Stimulated activated naive CD8-positive, alpha-beta T cell treated with anti-CD3 and anti-CD28 coated beads, Interleukin-15, amount 100 ng/mL, for 72 hours (primary cell): ENCODE measurements around the gene USP36.
A peak's percentile ranks its signal among the peaks of the same experiment; 100 is the strongest.
"Not testable (repeated sequence)": the region's sequence is repeated elsewhere in the genome, so short reads cannot be mapped to it uniquely, and the experiment has no call there.

Experiments used
- ATAC-seq: fragments of 150-1000 bp; cut with Tn5 transposase; 2 replicates; pipeline ENCODE4 v1.10.0; 2021; ENCODE audit warnings: mild to moderate bottlenecking, moderate library complexity
- DNase-seq, 2 donors: peaks; one replicate each; pipeline ENCODE4 v3.0.0; 2021 to 2022
- H3K27ac Mint-ChIP-seq, 2 donors: one replicate each; pipeline ENCODE4 v1.8.0; 2022; ENCODE audit warnings: mild to moderate bottlenecking in 2 of 2, mixed read lengths in 2 of 2, moderate library complexity in 2 of 2
- H3K27me3 Mint-ChIP-seq: one replicate; pipeline ENCODE4 v1.8.0; 2022; ENCODE audit warnings: mixed read lengths
- H3K4me1 Mint-ChIP-seq: one replicate; pipeline ENCODE4 v1.8.0; 2022; ENCODE audit warnings: mild to moderate bottlenecking, mixed read lengths
- H3K4me3 Mint-ChIP-seq, 2 donors: one replicate each; pipeline ENCODE4 v1.8.0; 2022; ENCODE audit warnings: mild to moderate bottlenecking in 2 of 2, mixed read lengths in 2 of 2, moderate library complexity in 1 of 2
- H3K9me3 Mint-ChIP-seq, 2 donors: one replicate each; pipeline ENCODE4 v1.8.0; 2022; ENCODE audit warnings: mixed read lengths in 2 of 2

The USP36 gene

DNA sequence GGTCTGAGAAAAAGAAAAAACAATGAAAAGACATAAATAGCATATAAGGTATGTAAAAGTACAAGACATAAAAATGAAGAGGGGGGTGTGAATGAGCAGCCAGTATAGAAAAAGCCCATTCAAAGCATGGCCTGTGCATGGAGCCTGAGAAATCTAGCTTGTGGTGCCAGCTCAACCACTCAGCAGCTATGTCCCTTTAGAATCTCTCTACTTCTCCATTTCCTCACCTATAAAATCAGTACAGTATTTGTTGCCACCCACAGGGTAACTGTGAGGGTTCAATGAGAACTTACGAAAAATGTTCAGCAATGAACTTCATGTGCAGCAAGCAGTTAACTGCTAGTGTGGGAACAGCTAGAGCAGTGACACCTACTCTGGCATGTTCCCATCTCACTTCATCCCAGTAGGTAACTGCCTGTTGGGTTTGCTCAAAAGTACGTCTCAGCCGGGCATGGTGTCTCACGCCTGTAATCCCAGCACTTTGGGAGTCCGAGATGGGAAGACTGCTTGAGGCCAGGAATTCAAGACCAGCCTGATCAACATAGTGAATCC is 73.8 kb downstream of the USP36 start:
- DNase-seq (no peak), ATAC-seq (peak; percentile 34)
- Mint-ChIP-seq H3K4me3 (no peak overlapping the region), H3K27me3 (no peaks in the 10 kb centered on the region), H3K9me3 (no peaks in the 10 kb centered on the region), H3K4me1 (peaks cover 54% of the 10 kb centered on the region), H3K27ac (no peak overlapping the region)

DNA sequence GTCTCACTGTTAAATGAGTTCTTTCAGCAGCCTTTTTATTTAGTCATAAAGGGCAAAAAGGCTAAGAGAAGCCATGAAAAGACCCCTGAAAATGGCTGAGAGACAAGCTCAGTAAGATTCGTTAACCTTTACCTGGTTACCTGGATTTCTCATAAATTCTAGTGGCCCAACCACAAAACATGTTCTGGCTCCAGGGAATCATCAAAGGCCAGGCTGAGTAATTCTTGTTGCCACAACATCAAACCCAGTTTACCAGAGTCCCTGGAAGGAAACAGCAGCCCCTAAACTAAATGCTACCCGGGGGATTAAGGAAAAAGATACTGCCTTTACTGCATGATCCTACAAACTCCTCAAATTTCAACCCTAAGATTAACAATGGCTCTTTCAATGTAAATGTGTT is 74.4 kb downstream of the USP36 start:
- H3K27ac Mint-ChIP-seq = peak overlapping the region in 1 of 2 donors; percentile 22
- H3K9me3 Mint-ChIP-seq = no peaks in the 10 kb centered on the region
- DNase-seq (no peak), ATAC-seq (no peak)
- H3K27me3 Mint-ChIP-seq = no peaks in the 10 kb centered on the region
- H3K4me3 Mint-ChIP-seq = no peak overlapping the region
- H3K4me1 Mint-ChIP-seq = peaks cover 54% of the 10 kb centered on the region

DNA sequence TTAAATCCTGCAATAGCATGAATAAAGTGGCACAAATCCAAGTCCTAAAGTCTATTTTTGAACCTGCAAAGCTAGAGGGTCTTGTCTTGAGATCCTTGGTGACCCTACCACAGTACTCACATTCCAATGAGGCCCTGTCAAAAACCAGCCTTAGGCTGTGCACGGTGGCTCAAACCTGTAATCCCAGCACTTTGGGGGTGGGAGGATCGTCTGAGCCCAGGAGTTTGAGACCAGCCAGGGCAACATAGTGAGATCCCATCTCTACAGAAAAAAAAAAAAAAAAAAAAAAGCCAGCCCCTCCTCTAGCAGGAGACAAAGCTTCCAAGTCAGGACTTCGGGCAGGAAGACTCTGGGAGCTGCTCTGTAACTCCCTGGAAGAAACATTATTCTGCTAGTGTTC is 74.8 kb downstream of the USP36 start:
- peaks cover 54% of the 10 kb centered on the region for H3K4me1 Mint-ChIP-seq
- no peaks in the 10 kb centered on the region for H3K27me3 Mint-ChIP-seq
- no peaks in the 10 kb centered on the region for H3K9me3 Mint-ChIP-seq
- H3K27ac Mint-ChIP-seq = peak overlapping the region in 1 of 2 donors; percentile 55
- H3K4me3 Mint-ChIP-seq = no peak overlapping the region
- no peak for ATAC-seq
- DNase-seq = no peak

DNA sequence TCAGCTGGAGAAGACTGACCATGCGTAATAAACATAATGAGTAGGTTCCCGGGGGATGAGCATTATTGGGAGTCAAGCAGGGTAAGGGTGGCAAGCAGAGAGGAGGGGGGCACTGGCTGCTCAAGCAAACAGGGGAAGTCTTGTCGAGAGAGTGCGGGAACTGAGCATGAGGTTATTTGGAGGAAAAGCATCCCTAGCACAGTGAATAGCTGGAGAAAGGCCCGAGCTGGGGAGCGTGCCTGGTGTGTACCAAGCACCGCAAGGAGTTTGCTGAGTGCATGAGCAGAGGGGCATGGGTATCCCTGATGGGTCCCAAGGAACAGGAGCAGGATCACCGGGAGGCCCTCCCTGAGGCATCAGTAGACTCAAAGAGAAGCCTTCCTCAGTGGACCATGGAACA is 75.7 kb downstream of the USP36 start:
- Mint-ChIP-seq H3K27me3 (no peaks in the 10 kb centered on the region), H3K4me3 (peak overlapping the region; percentile 51 to 64), H3K9me3 (no peaks in the 10 kb centered on the region), H3K4me1 (peaks cover 56% of the 10 kb centered on the region), H3K27ac (peak overlapping the region; percentile 29 to 87)
- DNase-seq (no peak), ATAC-seq (no peak)

DNA sequence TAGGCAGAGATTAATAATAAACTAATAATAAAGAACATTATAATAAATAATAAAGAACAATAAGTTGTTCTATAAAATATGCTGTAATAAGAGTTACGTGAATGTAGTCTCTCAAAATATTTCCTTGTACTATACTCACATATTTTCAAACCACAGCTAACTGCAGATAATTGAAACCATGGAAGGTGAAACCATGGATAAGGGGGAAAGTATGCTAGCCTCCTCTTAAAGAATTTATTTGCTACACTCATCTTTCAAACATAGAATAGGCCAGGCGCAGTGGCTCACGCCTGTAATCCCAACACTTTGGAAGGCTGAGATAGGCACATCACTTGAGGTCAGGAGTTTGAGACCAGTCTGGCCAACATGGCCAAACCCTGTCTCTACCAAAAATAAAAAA is 77.1 kb downstream of the USP36 start:
- ATAC-seq = no peak
- Mint-ChIP-seq H3K4me3 (no peak overlapping the region), H3K27ac (peak overlapping the region in 1 of 2 donors; percentile 28), H3K9me3 (no peaks in the 10 kb centered on the region), H3K4me1 (peaks cover 69% of the 10 kb centered on the region), H3K27me3 (no peaks in the 10 kb centered on the region)
- DNase-seq = no peak

DNA sequence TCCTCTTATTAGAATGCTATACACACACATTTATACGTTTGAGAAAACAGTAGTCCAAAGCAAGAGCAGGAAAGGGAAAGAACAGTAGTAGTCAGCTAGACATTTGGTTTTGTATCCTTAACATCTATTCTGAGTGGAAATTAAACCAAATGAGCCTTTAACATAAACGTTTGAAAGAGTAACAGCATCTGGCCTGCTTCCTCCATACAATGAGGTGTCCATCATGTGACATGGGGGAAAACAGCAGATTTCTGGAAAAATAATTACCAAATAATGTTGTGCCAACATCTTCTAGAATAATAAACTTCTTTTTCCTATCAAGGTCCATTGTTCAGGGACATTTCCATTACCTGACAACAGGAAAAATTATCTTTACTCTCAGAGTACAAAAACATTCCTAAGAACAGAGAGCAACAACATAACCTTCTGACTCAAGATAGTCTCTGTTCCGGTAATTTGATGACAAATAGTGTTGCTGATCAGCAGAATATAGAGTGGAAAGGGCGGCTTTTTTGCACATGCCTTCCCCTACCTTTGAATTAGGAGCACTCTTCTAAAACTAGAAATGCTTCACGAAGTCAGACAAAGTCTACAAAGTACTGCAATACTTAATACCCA is 78.7 kb downstream of the USP36 start:
- no peak for DNase-seq
- Mint-ChIP-seq H3K4me1 (peaks cover 86% of the 10 kb centered on the region), H3K27ac (peak overlapping the region in 1 of 2 donors; percentile 87), H3K27me3 (no peaks in the 10 kb centered on the region), H3K4me3 (peak overlapping the region in 1 of 2 donors; percentile 58), H3K9me3 (no peaks in the 10 kb centered on the region)
- no peak for ATAC-seq

DNA sequence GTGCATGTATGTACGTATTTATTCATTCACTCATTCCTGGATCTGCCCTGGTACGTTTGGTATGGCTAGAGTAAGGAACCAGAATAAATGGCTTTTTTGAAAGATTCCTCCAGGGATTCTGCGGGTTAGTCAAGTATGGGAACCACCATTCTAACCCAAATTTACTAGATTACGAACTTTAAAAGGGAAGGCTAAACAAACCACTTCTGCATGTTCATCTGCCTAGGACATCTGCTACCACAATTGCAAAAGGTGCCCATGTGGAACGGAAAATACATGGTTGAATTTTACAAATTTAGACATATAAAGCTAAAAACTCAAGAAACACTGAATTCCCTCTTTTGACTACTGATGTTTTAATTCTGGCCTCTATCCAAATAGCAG is 80.7 kb downstream of the USP36 start:
- Mint-ChIP-seq H3K4me3 (peak overlapping the region; percentile 79 to 80), H3K9me3 (no peaks in the 10 kb centered on the region), H3K27me3 (no peaks in the 10 kb centered on the region), H3K27ac (peak overlapping the region; percentile 48 to 98), H3K4me1 (peaks cover 92% of the 10 kb centered on the region)
- DNase-seq (no peak), ATAC-seq (no peak)

DNA sequence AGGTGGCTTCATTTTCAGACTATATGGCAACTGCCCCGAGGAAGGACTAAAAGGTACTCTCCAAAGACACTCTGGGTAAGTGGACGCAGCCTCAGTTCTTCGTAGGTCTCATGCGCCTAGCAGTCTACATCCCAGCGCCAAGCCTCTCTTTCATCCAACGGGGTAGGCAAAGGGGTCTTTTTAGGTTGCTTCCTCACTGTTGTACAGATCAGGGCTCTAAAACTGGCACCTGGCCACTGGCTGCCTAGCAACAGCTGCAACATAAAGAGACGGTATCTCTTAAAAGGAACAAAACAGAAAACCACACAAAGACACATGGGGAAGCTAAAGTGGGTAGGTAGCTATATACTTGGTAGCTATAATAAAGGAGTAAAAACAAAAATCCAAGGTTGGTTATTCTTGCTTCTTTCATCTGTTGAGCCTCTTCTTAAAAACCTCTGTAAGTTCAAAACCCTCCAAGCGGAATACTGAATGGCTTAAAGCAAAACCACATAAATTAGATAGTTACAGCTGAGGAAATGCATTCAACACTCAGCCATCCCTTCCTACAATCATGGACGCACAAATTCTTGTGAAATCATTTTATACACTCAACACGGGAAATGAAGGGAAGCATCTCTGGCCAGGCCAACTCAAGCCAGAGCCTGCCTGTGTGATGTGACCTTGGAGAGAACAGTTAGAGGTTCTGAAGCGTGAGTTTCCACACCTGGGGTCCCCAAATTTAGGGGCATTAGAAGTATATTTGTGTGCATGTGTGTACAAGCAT is 81.2 kb downstream of the USP36 start:
- H3K9me3 Mint-ChIP-seq = no peaks in the 10 kb centered on the region
- peaks cover 88% of the 10 kb centered on the region for H3K4me1 Mint-ChIP-seq

DNA sequence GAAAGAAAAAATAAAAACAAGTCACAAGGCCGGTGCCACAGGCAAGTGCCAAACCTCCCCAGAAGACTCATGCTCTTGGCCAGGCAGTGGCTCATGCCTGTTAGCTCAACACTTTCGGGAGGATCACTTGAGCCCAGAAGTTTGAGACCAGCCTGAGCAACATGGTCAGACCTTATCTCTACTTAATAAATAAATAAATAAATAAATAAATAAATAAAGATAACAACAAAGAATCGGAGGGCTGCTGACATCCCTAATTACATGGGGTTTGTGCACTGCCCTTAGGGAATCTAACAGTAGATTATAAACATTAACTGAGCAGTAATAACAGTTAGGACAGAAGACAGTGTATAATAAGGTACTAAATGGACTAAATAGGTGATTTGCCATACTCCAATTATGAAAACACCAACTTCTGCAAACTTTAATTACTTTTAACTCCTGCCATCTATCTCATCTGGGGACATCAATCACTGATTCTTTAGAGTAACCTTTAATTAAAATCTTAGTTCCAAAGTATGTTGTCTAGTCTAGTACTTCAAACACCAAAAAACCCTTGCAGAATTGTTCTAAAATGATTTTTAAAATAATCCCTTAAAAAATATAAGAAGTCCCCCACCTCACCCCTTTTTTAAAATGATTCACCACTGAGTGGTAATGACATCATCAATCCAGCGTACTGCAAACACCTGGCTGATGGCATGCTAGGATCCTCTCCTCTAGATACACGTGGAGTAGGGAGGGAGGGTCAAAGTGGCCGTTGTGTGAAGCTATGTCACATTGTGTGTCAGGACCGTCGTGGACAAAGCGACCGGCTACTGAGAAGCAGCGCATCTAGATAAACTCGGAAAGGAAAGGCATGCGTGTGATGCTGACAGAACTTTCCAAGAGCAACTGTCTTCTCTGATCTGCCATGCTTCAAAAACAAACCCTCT is 87.0 kb downstream of the USP36 start:
- DNase-seq (peak in 1 of 2 donors; percentile 57), ATAC-seq (peak; percentile 77)
- Mint-ChIP-seq H3K27me3 (no peaks in the 10 kb centered on the region), H3K27ac (peak overlapping the region; percentile 85 to 93), H3K4me3 (peak overlapping the region; percentile 52 to 67), H3K4me1 (peaks cover 90% of the 10 kb centered on the region), H3K9me3 (no peaks in the 10 kb centered on the region)

More for the DNA sequence above, 81.2 kb downstream of the USP36 start:
- DNase-seq = peak in 1 of 2 donors; percentile 74
- Mint-ChIP-seq H3K4me3 (peak overlapping the region; percentile 79 to 80), H3K27me3 (no peaks in the 10 kb centered on the region), H3K27ac (peak overlapping the region; percentile 93 to 98)
- ATAC-seq = peak; percentile 91

DNA sequence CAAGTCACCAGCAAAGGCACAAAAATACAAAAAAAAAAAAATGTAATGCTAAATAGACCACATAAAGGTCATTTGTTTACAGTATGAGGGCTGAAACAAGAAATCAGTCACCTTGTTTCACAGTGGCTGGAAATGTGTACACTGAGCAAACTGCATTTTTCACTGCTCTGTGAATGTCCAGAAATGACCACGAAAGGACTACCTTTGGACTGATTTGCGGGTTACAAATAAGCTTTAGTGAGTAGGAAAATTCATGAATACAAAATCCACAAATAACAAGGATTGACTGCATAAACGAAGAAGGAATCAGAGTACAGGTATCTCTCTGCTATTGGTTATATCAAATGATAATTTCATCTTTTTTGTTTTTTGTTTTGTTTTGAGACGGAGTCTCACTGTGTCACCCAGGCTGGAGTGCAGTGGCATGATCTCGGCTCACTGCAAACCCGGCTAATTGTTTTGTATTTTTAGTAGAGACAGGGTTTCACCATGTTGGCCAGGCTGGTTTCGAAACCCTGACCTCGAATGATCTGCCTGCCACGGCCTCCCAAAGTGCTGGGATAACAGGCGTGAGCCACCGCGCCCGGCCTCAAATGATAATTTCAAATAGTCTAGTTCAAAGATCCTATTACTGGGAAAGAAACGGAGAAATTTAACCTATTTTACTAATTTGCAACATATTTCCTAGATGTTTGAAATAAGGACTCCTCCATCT is 89.0 kb downstream of the USP36 start:
- DNase-seq (no peak), ATAC-seq (no peak)
- peak overlapping the region in 1 of 2 donors; percentile 62 for H3K27ac Mint-ChIP-seq
- H3K27me3 Mint-ChIP-seq = no peaks in the 10 kb centered on the region
- H3K4me1 Mint-ChIP-seq = peaks cover 90% of the 10 kb centered on the region
- H3K4me3 Mint-ChIP-seq = peak overlapping the region; percentile 47 to 67
- no peaks in the 10 kb centered on the region for H3K9me3 Mint-ChIP-seq

DNA sequence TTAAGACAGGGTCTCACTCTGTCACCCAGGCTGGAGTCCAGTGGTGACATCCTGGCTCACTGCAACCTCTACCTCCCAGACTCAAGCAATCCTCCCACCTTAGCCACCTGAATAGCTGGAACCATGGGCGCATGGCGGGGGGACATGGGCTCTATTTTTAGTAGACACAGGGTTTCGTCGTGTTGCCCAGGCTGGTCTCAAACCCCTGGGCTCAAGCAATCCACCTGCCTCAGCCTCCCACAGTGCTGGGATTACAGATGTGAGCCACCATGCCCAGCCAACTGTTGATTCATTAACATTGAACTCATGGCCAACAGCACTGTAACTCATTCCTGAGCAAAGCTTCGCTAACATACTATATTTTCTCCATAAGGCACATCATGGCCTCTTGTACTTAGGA is 89.6 kb downstream of the USP36 start:
- not testable (repeated sequence) for ATAC-seq, H3K27me3 Mint-ChIP-seq, DNase-seq, H3K9me3 Mint-ChIP-seq
- H3K4me1 Mint-ChIP-seq = peaks cover 92% of the 10 kb centered on the region
- peak overlapping the region in 1 of 2 donors; percentile 7 for H3K27ac Mint-ChIP-seq
- peak overlapping the region; percentile 34 to 67 for H3K4me3 Mint-ChIP-seq

DNA sequence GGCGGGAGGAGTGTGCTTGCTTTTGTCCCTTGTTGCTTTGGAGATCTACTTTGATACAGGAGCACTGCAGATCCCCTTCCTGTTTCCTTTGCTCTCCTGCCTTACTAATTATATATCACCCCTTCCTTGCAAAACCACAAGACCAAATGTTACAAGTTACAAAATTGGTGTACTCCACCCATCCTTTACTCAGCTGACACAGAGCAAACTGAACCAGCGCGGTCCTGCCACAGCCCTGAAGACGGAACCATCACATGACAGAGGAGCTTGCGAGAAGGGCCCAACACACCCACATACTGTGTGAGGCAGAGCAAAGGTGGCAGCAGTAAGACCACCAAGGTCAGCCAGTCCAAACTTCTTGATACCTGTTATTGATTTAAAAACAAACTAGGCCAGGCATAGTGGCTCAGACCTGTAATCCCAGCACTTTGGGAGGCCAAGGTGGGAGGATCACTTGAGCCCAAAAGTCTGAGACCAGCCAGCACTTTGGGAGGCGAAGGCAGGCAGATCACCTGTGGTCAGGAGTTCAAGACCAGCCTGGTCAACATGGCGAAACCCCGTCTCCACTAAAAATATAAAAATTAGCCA is 91.8 kb downstream of the USP36 start:
- H3K9me3 Mint-ChIP-seq = no peaks in the 10 kb centered on the region
- DNase-seq (peak; percentile 61 to 81), ATAC-seq (peak; percentile 92)
- peak overlapping the region; percentile 86 to 97 for H3K27ac Mint-ChIP-seq
- peak overlapping the region; percentile 73 to 75 for H3K4me3 Mint-ChIP-seq
- peaks cover 99% of the 10 kb centered on the region for H3K4me1 Mint-ChIP-seq
- no peaks in the 10 kb centered on the region for H3K27me3 Mint-ChIP-seq

DNA sequence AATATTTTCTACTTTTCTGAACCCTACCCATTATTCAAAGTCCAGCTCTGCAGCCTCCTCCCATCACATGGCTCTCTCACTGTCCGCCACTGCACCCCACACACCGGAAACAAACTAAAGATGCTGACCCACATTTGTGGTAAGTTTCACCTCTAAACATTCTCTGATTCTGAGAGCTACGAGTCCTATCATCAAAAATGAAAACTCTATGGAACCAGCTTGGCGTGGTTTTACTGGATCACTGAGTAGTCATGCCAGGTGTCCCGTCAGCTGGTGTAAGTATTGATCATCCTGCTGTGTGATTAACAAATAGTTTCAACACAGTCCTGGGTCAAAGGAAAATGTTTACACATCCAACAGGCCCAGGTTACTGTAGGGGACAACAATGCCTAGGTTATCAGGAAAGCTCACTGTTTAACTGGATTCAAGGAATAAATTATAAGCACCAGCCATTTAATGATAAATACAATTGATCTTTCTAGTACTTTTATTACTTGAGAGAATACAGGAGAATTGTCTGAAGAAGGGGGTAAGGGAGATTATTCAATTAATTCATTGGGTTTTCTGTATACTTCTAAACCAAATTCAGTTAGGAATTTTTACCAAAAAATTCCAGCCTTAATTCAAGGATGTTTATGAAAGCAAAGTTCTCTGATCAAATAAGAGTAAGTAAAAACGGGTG is 92.4 kb downstream of the USP36 start:
- peak overlapping the region; percentile 73 to 75 for H3K4me3 Mint-ChIP-seq
- no peaks in the 10 kb centered on the region for H3K9me3 Mint-ChIP-seq
- peak overlapping the region; percentile 86 to 97 for H3K27ac Mint-ChIP-seq
- DNase-seq = peak; percentile 39 to 66
- no peaks in the 10 kb centered on the region for H3K27me3 Mint-ChIP-seq
- ATAC-seq = peak; percentile 73
- H3K4me1 Mint-ChIP-seq = peaks cover 100% of the 10 kb centered on the region

DNA sequence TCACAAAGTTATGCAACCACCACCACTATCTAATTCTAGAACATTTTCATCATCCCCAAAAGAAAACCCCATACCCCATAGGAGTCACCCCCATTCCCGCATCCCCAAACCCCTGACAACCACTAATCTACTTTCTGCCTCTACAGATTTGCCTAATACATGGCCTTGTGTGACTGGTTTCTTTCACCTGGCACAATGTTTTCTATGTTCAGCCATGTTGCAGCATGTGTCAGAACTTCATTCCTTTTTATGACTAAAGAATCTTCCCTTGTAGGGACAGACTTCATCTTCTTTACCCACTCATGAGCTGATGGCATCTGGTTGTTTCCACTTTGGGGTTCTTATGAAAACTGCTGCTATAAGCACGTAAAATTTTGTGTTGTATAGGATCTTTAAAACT is 93.1 kb downstream of the USP36 start:
- peak overlapping the region in 1 of 2 donors; percentile 97 for H3K27ac Mint-ChIP-seq
- H3K4me1 Mint-ChIP-seq = peaks cover 100% of the 10 kb centered on the region
- H3K4me3 Mint-ChIP-seq = peak overlapping the region; percentile 32 to 60
- no peaks in the 10 kb centered on the region for H3K27me3 Mint-ChIP-seq
- no peaks in the 10 kb centered on the region for H3K9me3 Mint-ChIP-seq
- ATAC-seq = no peak
- no peak for DNase-seq
